SIG-M5 treated with dmso at 0.1 percent for 504 hours (cell line): Measurements from ENCODE around the gene ODAD4.

Experiments used
- DNase-seq: peaks from one replicate; lab custom pipeline; 2025; ENCODE audit not compliant: unreplicated experiment; lab: John Stamatoyannopoulos, UW

The ODAD4 gene, protein sequence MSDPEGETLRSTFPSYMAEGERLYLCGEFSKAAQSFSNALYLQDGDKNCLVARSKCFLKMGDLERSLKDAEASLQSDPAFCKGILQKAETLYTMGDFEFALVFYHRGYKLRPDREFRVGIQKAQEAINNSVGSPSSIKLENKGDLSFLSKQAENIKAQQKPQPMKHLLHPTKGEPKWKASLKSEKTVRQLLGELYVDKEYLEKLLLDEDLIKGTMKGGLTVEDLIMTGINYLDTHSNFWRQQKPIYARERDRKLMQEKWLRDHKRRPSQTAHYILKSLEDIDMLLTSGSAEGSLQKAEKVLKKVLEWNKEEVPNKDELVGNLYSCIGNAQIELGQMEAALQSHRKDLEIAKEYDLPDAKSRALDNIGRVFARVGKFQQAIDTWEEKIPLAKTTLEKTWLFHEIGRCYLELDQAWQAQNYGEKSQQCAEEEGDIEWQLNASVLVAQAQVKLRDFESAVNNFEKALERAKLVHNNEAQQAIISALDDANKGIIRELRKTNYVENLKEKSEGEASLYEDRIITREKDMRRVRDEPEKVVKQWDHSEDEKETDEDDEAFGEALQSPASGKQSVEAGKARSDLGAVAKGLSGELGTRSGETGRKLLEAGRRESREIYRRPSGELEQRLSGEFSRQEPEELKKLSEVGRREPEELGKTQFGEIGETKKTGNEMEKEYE

DNA sequence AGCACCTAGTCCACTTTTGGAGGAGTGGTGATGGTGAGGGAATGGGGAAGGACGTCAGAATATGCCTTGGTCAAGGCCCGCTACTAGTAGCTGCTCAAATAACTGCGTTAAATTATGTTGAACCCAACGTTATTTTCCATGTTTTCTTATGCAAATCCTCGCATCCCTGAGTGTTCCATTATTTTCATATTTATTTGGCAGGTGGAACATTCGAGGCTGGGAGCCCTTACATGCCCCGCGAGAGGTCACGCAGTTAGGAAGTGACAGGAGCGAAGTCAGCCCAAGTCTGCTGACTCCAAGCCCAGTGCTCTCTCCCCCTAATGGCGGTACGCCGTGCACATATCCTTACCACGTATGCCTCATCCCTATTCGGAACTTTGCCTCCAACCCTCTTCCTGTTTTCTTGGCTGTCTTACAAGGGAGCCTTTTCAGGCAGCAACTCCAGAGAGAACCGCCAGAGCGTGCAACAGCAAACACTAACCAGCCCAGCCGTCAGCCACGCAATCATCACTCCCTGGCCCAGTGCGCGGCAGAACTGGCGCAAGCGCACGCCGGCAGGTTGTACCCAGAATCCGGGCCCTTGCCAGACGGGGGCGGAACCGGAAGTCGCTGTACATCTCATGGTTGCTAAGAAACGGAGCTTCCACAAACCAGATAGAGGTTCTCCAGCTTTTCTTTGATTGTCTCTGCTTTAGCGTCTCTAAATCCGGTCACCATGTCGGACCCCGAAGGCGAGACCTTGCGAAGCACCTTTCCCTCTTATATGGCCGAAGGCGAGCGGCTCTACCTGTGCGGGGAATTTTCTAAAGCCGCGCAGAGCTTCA, at the start of gene ODAD4:
Gene ODAD4, plus strand, starts transcription at position 609 of the 824 bp plus-strand sequence. Its CDS starts 107 bp downstream, at position 716.
- peak; percentile 99 for DNase-seq

- no peak for DNase-seq
Measured at GRCh38 chr17:41882756-41883155, 47.7 kb upstream of the ODAD4 start.

DNA sequence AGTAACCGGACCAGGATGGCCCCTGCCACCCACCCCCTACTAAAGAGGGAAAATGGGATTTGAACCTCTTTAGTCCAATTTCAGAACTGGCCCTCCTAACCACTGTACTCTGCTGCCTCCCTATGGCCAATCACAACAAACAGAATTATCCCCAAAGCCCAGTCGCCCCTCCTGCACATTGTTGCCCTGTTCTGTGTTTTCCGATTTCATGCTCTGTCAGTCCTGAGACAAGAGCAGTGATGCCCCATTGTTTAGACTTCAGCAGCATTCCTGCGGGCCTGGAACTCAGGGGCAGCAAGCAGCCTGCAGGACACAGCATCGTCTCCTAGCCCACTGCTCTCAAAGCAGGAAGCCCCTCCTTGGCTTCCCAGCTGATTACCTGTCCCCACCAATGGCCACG, 44.7 kb upstream of the ODAD4 start:
- DNase-seq = no peak

DNA sequence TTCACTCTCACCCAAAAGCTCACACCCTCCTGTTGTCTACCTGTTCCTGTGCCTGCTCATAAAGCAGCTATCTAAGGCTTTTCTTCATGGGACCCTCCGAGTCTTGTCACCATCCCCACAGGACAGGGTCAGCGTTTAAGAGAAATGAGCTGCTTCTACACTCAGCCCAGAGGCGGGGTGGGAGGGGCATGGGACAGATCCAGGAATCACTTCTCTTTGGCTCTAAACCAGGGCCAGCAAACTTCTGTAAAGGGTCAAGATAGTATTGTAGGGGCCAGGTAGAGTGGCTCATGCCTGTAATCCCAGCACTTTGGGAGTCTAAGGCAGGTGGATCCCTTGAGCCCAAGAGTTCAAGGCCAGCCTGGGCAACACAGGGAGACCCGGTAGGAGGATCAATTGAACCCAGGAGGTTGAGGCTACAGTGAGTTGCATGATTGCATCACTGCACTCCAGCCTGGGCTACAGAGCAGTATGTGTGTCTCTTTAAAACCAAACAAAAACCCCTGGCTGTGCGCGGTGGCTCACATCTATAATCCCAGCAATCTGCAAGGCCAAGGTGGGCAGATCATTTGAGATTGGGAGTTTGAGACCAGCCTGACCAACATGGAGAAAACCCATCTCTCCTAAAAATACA, 42.0 kb upstream of the ODAD4 start:
- no peak for DNase-seq

GRCh38 chr17:41891135-41892020, 39.0 kb upstream of the ODAD4 start:
- no peak for DNase-seq

- no peak for DNase-seq
Measured at GRCh38 chr17:41892021-41892376, 38.4 kb upstream of the ODAD4 start.

GRCh38 chr17:41893384-41893783, 37.0 kb upstream of the ODAD4 start:
- DNase-seq = no peak

GRCh38 chr17:41894791-41895331, 35.6 kb upstream of the ODAD4 start:
- no peak for DNase-seq

GRCh38 chr17:41895617-41896016, 34.8 kb upstream of the ODAD4 start:
- DNase-seq = no peak

GRCh38 chr17:41896726-41897125, 33.7 kb upstream of the ODAD4 start:
- DNase-seq = no peak

- DNase-seq = no peak
Measured at GRCh38 chr17:41901646-41902045, 28.8 kb upstream of the ODAD4 start.

DNA sequence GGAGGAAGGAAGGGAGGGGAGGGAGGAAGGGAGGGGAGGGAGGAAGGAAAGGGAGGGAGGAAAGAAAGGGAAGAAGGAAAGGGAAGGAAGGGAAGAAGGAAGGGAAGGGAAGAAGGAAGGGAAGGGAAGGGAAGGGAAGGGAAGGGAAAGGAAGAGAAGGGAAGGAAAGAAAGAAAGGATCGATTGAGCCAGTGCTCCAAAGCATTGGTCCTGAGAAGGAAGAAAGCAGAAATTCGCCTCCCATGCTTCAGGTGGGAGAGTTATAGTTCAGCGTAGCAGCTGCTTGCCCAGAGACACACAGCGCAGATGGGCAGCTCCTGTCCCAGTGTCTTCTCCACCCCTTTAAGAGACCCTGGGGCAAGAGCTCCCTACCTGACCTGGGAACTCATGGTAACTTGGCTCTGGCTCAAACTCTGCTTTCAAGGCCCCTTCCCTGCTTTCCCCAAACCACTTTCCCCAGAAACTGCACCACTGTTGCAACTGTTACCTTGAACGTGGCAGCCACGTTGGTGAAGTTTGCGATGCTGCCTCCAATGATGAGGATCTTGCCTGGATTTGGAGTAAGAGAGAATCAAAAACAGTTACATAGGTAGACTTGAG, 26.1 kb upstream of the ODAD4 start:
- DNase-seq = no peak

GRCh38 chr17:41905172-41905571, 25.2 kb upstream of the ODAD4 start:
- no peak for DNase-seq

DNA sequence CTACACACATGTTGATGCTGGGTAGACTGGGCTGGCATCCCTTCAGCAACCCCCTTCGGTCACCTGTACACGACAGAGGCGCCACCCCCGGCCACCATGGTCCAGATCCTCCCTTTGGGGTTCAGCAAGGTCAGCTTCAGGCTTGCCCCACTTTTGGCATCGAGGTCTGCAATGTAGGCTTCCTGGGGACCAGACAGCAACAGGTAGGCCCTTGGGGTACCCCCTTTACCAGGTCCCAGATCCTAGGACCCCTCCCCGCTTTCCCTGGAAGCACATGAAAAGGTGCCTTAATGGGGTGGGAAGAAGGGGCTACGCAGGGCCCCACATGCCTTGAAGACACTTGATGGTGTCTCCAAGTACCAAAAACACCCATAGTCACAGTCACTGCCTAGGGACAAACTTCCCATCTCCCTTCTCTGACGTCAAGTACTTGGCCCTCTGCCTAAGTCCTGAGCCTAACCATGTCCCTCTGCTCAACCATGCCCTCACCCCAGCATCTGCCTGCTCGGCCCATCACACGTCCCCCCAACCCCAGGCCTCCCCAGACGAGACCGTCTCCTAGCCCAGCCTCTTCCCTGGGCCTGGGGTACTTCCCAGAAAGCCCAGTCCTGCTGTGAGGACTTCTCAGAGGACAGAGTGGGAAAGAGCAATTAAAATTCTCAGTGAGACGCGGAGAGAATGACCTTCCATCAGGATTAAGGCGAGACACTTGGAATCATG, 23.8 kb upstream of the ODAD4 start:
- DNase-seq = no peak

DNA sequence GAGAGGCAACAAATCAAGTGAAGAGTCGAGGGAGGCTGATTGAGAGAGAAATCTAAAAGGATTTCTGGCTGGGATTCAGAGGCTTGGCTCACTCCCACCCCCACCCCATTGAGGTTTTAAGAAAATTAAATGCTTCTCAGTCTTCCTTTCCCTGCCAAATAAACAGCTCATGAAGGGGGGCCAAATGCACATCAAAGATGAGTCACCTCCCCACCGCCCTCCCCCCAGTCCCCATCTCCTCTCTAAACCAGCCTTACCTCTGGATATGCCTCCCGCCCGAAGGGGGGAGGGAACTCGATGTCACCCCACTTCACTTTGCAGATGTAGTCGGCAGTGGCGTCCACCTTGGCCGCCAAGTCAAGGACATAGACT, 23.2 kb upstream of the ODAD4 start:
- DNase-seq = no peak

GRCh38 chr17:41907633-41908539, 22.5 kb upstream of the ODAD4 start:
- DNase-seq = no peak

DNA sequence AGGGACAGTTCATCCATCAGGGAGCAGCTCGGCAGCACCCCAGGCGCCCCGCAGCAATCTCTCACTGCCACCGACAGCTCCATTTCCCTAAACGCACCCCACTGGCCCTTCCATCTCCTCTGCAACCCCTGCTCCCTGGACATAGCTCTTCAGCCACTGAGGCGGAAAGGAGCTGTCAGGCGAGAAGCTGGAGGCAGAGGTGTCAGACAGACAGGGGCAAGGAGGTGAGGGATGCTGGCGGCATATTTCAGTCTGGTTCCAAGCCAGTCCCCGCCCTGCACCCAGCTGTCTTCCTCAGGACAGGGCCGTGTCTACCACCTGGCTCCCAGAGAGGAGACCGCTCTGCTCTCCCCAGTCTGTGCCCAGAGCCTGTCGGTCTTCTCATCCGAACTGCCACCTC, 21.3 kb upstream of the ODAD4 start:
- DNase-seq = no peak
